GM23338 (cell line): ENCODE measurements around the gene PRXL2C. TPM values are rescaled to one million over a fixed set of nuclear protein-coding genes. Genes with fewer than 3 reads are reported as not detected.

Source experiments
- ATAC-seq: fragments of 200-7000 bp; cut with Tn5 transposase; 3 replicates; pipeline ENCODE4 v1.9.1; 2020
- DNase-seq: peaks from one replicate; pipeline ENCODE4 v3.0.0-alpha.2; 2015; ENCODE audit warnings: low spot score
- H2AFZ ChIP-seq: fragments of 200-600 bp; sonication (generic); 2 replicates; pipeline ENCODE4 v1.8.0; 2016; ENCODE audit warnings: antibody characterized with exemption, mild to moderate bottlenecking, moderate library complexity
- H3F3A ChIP-seq: fragments of 200-600 bp; sonication (generic); replicated peaks from 2 replicates; pipeline ENCODE4 v1.8.0; 2017; ENCODE audit warnings: antibody characterized with exemption, mixed run types, low read depth
- H3K27ac ChIP-seq: fragments of 200-600 bp; sonication (generic); 2 replicates; pipeline ENCODE4 v1.6.1; 2016; ENCODE audit warnings: low read depth
- H3K27me3 ChIP-seq: fragments of 200-600 bp; sonication (generic); 2 replicates; pipeline ENCODE4 v1.8.0; 2016; ENCODE audit warnings: mild to moderate bottlenecking, mixed run types, moderate library complexity; ENCODE audit not compliant: insufficient read depth
- H3K36me3 ChIP-seq: fragments of 200-600 bp; sonication (generic); 2 replicates; pipeline ENCODE4 v1.8.0; 2016; ENCODE audit warnings: mild to moderate bottlenecking; ENCODE audit not compliant: insufficient read depth
- H3K4me1 ChIP-seq: fragments of 200-600 bp; sonication (generic); 2 replicates; pipeline ENCODE4 v1.8.0; 2016; ENCODE audit warnings: mild to moderate bottlenecking, moderate library complexity; ENCODE audit not compliant: insufficient read depth
- H3K4me2 ChIP-seq: fragments of 200-600 bp; sonication (generic); 2 replicates; pipeline ENCODE4 v1.7.1; 2017; ENCODE audit warnings: mixed run types
- H3K4me3 ChIP-seq: fragments of 200-600 bp; sonication (generic); 2 replicates; pipeline ENCODE4 v1.6.1; 2016; ENCODE audit warnings: mixed run types
- H3K79me2 ChIP-seq: fragments of 200-600 bp; sonication (generic); replicated peaks from 2 replicates; pipeline ENCODE4 v1.8.0; 2017; ENCODE audit warnings: mild to moderate bottlenecking; ENCODE audit not compliant: insufficient read depth
- H3K9me2 ChIP-seq: fragments of 200-600 bp; sonication (generic); 2 replicates; pipeline ENCODE4 v1.8.0; 2017; ENCODE audit not compliant: insufficient read depth
- H4K20me1 ChIP-seq: fragments of 200-600 bp; sonication (generic); replicated peaks from 2 replicates; pipeline ENCODE4 v1.8.0; 2017; ENCODE audit warnings: mild to moderate bottlenecking; ENCODE audit not compliant: insufficient read depth
- H3K27ac Mint-ChIP-seq: 2 replicates; pipeline ENCODE4 v1.8.0; 2020; ENCODE audit warnings: inconsistent platforms, mild to moderate bottlenecking, moderate library complexity, mixed read lengths
- H3K27me3 Mint-ChIP-seq: 3 replicates; pipeline ENCODE4 v1.8.0; 2022; ENCODE audit warnings: low read depth, mild to moderate bottlenecking, moderate library complexity, mixed read lengths, inconsistent platforms; ENCODE audit not compliant: insufficient read depth, poor library complexity
- H3K36me3 Mint-ChIP-seq: 3 replicates; pipeline ENCODE4 v1.8.0; 2021; ENCODE audit warnings: low read depth, mild to moderate bottlenecking, inconsistent platforms, moderate library complexity, mixed read lengths
- H3K4me1 Mint-ChIP-seq: 3 replicates; pipeline ENCODE4 v1.8.0; 2020; ENCODE audit warnings: mild to moderate bottlenecking, inconsistent platforms, mixed read lengths
- H3K4me3 Mint-ChIP-seq: 3 replicates; pipeline ENCODE4 v1.8.0; 2021; ENCODE audit warnings: moderate library complexity, mild to moderate bottlenecking, inconsistent platforms, mixed read lengths
- H3K9me3 Mint-ChIP-seq: 3 replicates; pipeline ENCODE4 v1.8.0; 2020; ENCODE audit warnings: moderate library complexity, mild to moderate bottlenecking, inconsistent platforms, mixed read lengths
- CREB1 ChIP-seq: fragments of 250-450 bp; sonication (Bioruptor Pico); IDR thresholded peaks from 2 replicates; pipeline ENCODE4 v1.5.0; 2020; ENCODE audit warnings: low read depth, mild to moderate bottlenecking, moderate library complexity
- EZH2 ChIP-seq: fragments of 200-600 bp; sonication (generic); IDR thresholded peaks from one replicate; pipeline ENCODE4 v1.8.0; 2017; ENCODE audit warnings: antibody characterized with exemption, mild to moderate bottlenecking, low read depth; ENCODE audit not compliant: unreplicated experiment
- EZH2phosphoT487 ChIP-seq: fragments of 200-600 bp; sonication (generic); IDR thresholded peaks from one replicate; pipeline ENCODE4 v1.8.1; 2018; ENCODE audit warnings: antibody characterized with exemption; ENCODE audit not compliant: unreplicated experiment
- JUNB ChIP-seq: IDR thresholded peaks from one replicate; pipeline ENCODE4 v1.6.1; 2016; ENCODE audit warnings: antibody characterized with exemption; ENCODE audit not compliant: unreplicated experiment
- NANOG ChIP-seq: IDR thresholded peaks from 2 replicates; pipeline ENCODE4 v1.6.1; 2016; ENCODE audit warnings: antibody characterized with exemption, borderline replicate concordance
- POLR2AphosphoS5 ChIP-seq: IDR thresholded peaks from 2 replicates; pipeline ENCODE4 v1.6.1; 2016; ENCODE audit warnings: antibody characterized with exemption, low read depth
- REST ChIP-seq: IDR thresholded peaks from one replicate; pipeline ENCODE4 v1.6.1; 2018; ENCODE audit warnings: antibody characterized with exemption; ENCODE audit not compliant: unreplicated experiment
- STAT1 ChIP-seq: IDR thresholded peaks from one replicate; pipeline ENCODE4 v1.6.1; 2016; ENCODE audit warnings: antibody characterized with exemption; ENCODE audit not compliant: unreplicated experiment
- ZNF114 ChIP-seq: fragments of 250-450 bp; sonication (Bioruptor Pico); IDR thresholded peaks from 2 replicates; pipeline ENCODE4 v1.5.0; 2020; ENCODE audit warnings: mild to moderate bottlenecking, moderate library complexity
- ZNF331 ChIP-seq: fragments of 250-450 bp; sonication (Bioruptor Pico); IDR thresholded peaks from 2 replicates; pipeline ENCODE4 v1.5.0; 2020; ENCODE audit warnings: low read depth, mild to moderate bottlenecking, moderate library complexity
- polyA plus RNA-seq: library from polyadenylated mRNA; unstranded; fragments of >200 nt; fragmentation: Nextera tagmentation; extraction: Ambion mirVana; gene quantifications from 2 replicates; pipeline ENCODE4 v1.2.1, GENCODE V29; 2016
- total RNA-seq: library from RNA; depleted of rRNA; stranded (reverse); fragments of >200 nt; shearing (Covaris generic); gene quantifications from 2 replicates; pipeline ENCODE4 v1.2.3, GENCODE V29; 2014
- TF ChIP-seq, protein P1 (sequence below): IDR thresholded peaks from 2 replicates; pipeline ENCODE4 v1.6.1; 2016; ENCODE audit warnings: antibody characterized with exemption
- TF ChIP-seq, protein P2 (sequence below), 2 experiments: fragments of 200-600 bp in 1 of 2; sonication (generic) in 1 of 2; conservative IDR thresholded peaks; 2 replicates each; pipeline versions ENCODE4 v1.5.1 to v1.6.1; 2016 to 2017; ENCODE audit warnings: antibody characterized with exemption in 2 of 2, low read depth in 2 of 2, mild to moderate bottlenecking in 2 of 2, moderate library complexity in 1 of 2

The PRXL2C gene
- total and polyA plus RNA-seq, 2 experiments from 2014 or later: 5.2 to 7.9 TPM

DNA sequence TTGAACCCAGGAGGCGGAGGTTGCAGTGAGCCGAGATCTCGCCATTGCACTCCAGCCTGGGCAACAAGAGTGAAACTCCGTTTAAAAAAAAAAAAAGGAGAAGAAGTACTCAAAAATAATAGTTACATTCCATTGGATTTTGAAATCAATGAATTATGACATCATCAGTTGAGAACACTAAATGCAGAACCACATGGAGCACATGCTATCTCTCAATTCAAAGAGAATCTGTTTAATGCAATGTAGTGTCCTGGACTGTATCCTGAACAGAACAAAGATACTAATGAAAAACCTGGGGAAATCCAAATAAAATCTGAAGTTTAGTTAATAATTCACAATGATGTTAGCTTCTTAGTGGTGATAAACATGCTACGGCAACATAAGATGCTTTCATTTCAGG lies 55.8 kb downstream of the PRXL2C start:
- ATAC-seq: no peak
- no peak overlapping the region for H3K27ac Mint-ChIP-seq

More for the DNA sequence above, 55.8 kb downstream of the PRXL2C start:
- peaks cover 4% of the 10 kb centered on the region for H3K27me3 Mint-ChIP-seq
- no peaks in the 10 kb centered on the region for H3K36me3 ChIP-seq
- H4K20me1 ChIP-seq: peaks cover 39% of the 10 kb centered on the region
- no peak overlapping the region for H3K27ac ChIP-seq
- H3F3A ChIP-seq: no peaks in the 10 kb centered on the region
- H3K36me3 Mint-ChIP-seq: no peaks in the 10 kb centered on the region
- H3K4me2 ChIP-seq: no peak overlapping the region
- no peaks in the 10 kb centered on the region for H3K9me2 ChIP-seq
- no peaks in the 10 kb centered on the region for H3K27me3 ChIP-seq
- no peak overlapping the region for H3K4me3 ChIP-seq
- peaks cover 97% of the 10 kb centered on the region for H3K79me2 ChIP-seq
- no peak overlapping the region for H3K4me3 Mint-ChIP-seq
- H3K4me1 Mint-ChIP-seq: peaks cover 19% of the 10 kb centered on the region
- H3K4me1 ChIP-seq: peaks cover 6% of the 10 kb centered on the region; the same call in 1 of the 2 replicates
- no peak for DNase-seq
- H2AFZ ChIP-seq: no peak overlapping the region
- no peak for TF ChIP-seq REST
- TF ChIP-seq ZNF114 (CRISPR knock-in tag): no peak
- TF ChIP-seq NANOG: no peak
- TF ChIP-seq POLR2AphosphoS5: no peak
- no peak for TF ChIP-seq CREB1 (CRISPR knock-in tag)
- no peak for TF ChIP-seq STAT1
- TF ChIP-seq EZH2: no peak
- no peak for TF ChIP-seq EZH2phosphoT487
- TF ChIP-seq, protein P1, sequence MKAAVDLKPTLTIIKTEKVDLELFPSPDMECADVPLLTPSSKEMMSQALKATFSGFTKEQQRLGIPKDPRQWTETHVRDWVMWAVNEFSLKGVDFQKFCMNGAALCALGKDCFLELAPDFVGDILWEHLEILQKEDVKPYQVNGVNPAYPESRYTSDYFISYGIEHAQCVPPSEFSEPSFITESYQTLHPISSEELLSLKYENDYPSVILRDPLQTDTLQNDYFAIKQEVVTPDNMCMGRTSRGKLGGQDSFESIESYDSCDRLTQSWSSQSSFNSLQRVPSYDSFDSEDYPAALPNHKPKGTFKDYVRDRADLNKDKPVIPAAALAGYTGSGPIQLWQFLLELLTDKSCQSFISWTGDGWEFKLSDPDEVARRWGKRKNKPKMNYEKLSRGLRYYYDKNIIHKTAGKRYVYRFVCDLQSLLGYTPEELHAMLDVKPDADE: no peak
- TF ChIP-seq ZNF331 (CRISPR knock-in tag): no peak
- TF ChIP-seq, protein P2, sequence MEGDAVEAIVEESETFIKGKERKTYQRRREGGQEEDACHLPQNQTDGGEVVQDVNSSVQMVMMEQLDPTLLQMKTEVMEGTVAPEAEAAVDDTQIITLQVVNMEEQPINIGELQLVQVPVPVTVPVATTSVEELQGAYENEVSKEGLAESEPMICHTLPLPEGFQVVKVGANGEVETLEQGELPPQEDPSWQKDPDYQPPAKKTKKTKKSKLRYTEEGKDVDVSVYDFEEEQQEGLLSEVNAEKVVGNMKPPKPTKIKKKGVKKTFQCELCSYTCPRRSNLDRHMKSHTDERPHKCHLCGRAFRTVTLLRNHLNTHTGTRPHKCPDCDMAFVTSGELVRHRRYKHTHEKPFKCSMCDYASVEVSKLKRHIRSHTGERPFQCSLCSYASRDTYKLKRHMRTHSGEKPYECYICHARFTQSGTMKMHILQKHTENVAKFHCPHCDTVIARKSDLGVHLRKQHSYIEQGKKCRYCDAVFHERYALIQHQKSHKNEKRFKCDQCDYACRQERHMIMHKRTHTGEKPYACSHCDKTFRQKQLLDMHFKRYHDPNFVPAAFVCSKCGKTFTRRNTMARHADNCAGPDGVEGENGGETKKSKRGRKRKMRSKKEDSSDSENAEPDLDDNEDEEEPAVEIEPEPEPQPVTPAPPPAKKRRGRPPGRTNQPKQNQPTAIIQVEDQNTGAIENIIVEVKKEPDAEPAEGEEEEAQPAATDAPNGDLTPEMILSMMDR (conservative IDR thresholded peaks at IDR 0.05; ENCODE audit: low read depth in 2 of 2): no peak
- TF ChIP-seq JUNB: no peak
- H3K9me3 Mint-ChIP-seq: no peaks in the 10 kb centered on the region
